GM10266 (cell line): ENCODE measurements around the gene EPHA3.

Source experiments
- DNase-seq: peaks from one replicate; pipeline ENCODE4 v3.0.0; 2012; ENCODE audit errors: extremely low spot score
- CTCF ChIP-seq: IDR thresholded peaks from 2 replicates; pipeline ENCODE4 v1.5.1; 2012; ENCODE audit warnings: mild to moderate bottlenecking, low read depth; ENCODE audit not compliant: control insufficient read depth, insufficient read depth; ENCODE audit errors: missing control alignments

The EPHA3 gene

DNA sequence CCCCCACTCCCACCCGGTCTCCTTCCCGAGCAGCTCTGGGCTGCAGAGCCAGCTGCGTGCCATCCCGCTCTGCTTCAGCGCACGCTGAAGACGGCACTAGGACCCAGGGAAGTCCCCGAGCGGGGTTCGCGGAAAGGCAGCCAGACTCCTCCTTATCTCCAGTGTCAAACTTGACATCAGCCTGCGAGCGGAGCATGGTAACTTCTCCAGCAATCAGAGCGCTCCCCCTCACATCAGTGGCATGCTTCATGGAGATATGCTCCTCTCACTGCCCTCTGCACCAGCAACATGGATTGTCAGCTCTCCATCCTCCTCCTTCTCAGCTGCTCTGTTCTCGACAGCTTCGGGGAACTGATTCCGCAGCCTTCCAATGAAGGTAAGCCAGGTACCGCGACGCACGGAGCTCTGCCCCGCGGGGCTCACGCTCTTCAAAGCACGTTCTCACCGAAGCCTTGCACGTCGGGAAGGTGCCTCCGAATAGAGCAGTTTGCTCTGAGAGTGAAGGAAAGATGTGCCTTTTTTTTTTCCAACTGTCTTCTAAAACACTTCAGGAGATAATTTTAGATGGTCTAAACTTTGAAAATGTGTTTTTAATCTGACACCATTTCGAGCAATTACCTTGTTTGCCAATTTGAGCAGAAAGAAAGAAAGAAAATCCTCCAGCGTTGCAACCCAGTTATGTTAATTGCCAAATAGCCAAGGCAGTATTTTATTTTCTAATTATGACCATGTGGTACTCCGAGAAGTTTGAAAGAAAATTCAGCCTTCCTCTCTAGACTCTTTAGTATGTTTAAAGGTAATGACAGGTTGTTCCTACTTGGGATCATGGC, at the start of gene EPHA3:
TSS of gene EPHA3 (plus strand) at position 161 of the 830 bp plus-strand sequence. CDS start at position 289, 128 bp downstream.
- DNase-seq: peak; percentile 49
- no peak for TF ChIP-seq CTCF

DNA sequence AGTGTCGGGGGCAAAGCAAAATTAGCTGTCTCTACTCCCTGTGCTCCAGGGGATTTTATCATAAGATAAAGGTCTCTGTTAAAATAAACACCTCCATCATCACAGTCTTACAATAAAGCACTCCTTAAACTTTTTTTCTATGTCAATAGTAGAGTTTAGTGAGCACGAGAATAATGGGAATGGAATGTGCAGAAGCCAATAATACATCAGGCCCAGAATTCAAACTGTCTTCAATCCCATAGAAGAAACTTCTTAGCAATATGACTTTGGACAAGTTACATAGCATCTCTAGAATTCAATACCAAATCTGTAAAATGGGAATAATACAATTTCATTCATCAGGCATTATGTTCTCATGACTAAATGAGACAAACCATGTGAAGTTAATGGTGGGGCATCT, 49.0 kb upstream of the EPHA3 start:
- no peak for DNase-seq
- TF ChIP-seq CTCF: no peak

DNA sequence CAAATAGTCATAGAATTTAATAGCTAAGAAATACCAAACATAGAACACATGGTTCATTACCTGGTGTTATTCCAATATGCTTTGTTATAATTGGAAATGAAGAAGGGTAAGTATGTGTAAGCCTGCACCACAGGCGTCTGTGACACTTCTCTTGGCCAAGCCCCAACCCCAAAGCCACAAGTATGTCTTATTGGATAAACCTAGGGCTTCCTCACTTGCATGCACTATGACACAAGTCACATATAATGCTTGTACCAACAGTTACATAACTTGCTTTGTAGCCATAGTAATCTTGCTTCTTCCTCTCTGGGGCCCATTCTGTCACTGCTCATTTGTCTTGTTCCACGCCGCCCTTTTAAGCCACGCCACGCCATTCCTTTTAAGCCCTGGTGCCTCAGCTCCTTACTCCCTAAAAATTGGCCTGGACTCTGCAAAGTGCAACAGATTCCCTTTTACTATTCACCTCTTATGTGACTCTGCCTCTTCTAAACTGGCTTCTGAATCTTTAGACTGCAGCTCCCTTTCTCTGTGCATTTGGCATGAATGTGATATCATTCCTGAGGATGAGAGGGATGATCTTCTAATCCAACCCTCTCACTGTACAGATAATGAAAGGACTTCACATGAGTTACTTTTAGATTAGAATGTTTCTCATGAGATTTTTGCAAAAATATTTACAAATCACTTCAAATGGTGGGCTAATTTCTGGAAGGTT, 48.1 kb upstream of the EPHA3 start:
- no peak for DNase-seq
- TF ChIP-seq CTCF: no peak

- no peak for DNase-seq
- TF ChIP-seq CTCF: no peak
Measured at GRCh38 chr3:89061259-89061658, 46.2 kb upstream of the EPHA3 start.

DNA sequence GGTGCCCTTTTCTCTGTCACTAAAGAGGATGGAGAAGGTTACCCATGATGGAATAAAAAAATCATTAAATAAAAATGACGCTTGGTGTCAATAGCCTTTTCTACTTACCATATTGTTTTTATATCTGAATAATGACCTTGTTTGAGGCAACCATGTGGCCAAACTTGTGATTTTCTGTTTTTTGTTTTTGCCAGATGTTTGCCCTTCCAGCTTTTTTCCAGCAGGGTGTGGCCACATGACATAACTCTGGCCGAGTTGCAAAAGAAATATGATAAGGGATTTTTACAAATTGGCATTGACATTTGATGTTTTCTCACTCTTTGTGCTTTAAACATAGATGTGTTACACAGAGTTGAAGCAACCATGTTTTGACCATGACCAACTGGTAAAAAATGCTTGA, 39.7 kb upstream of the EPHA3 start:
- TF ChIP-seq CTCF: no peak
- DNase-seq: no peak

- DNase-seq: no peak
- no peak for TF ChIP-seq CTCF
Measured at GRCh38 chr3:89072642-89073041, 34.8 kb upstream of the EPHA3 start.

DNA sequence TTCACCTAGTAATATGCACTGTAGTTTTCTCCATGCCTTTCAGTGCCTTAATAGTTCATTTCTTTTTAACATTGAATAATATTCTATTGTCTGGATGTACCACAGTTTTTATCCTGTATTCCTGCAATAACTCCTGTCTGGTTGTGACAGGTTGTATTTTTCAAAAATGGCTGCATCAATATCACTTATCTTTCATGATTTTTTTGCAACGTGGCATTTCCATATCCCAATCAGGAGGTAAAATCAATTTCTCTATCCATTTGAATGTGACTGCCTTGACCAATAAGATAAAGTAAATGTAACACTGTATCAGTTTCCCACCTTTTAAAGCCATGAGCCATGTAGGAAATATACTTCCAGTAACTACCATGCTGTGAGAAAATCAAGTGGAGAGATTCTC, 27.5 kb upstream of the EPHA3 start:
- no peak for TF ChIP-seq CTCF

More for the DNA sequence above, 27.5 kb upstream of the EPHA3 start:
- DNase-seq: no peak
